ENCODE measurements around the gene OPN1MW2.
"Not testable (repeated sequence)": the region's sequence is repeated elsewhere in the genome, so short reads cannot be mapped to it uniquely, and the experiment has no call there.

GRCh38 chrX:154183794-154184193, 35.8 kb upstream of the OPN1MW2 start:
- not testable (repeated sequence) for TF ChIP-seq CTCF (IDR thresholded peaks at IDR 0.05); ZFX (IDR thresholded peaks at IDR 0.05; ENCODE audit: borderline replicate concordance)

Data from 22Rv1 (cell line).